Body of pancreas (tissue), 4 donors: ENCODE data around the gene CUEDC1. TPM values are rescaled to one million over a fixed set of nuclear protein-coding genes. Genes with fewer than 3 reads are reported as not detected.

Source experiments
- ATAC-seq: fragments of 150-250 bp; one replicate; pipeline ENCODE4 v1.9.1; 2016
- DNase-seq, 4 donors: peaks; one replicate each; pipeline ENCODE4 v3.0.0-alpha.2; 2019
- H3K27ac ChIP-seq, 4 donors: fragments of 200-600 bp; sonication (generic); 1 replicate in 3 of 4; 2 replicates in 1 of 4; pipeline versions ENCODE4 v1.5.1 to v1.6.1; 2016 to 2019; ENCODE audit warnings: mild to moderate bottlenecking in 1 of 4, mixed read lengths in 1 of 4, moderate library complexity in 1 of 4
- H3K27me3 ChIP-seq, 2 donors: fragments of 200-600 bp; sonication (generic); one replicate each; pipeline ENCODE4 v1.6.0; 2016; ENCODE audit warnings: mild to moderate bottlenecking in 1 of 2
- H3K36me3 ChIP-seq, 2 donors: fragments of 200-600 bp; sonication (generic); replicated peaks in 1 of 2; 2 replicates each; pipeline ENCODE4 v1.5.1; 2016; ENCODE audit warnings: low read depth in 2 of 2; ENCODE audit not compliant: insufficient read depth in 1 of 2
- H3K4me1 ChIP-seq: fragments of 200-600 bp; sonication (generic); one replicate; pipeline ENCODE4 v1.6.0; 2016
- H3K4me3 ChIP-seq, 2 donors: fragments of 200-600 bp; sonication (generic); 1 replicate in 1 of 2; 2 replicates in 1 of 2; pipeline ENCODE4 v1.5.1; 2016 to 2019
- H3K9me3 ChIP-seq, 3 donors: fragments of 200-600 bp; sonication (generic); 1 replicate in 2 of 3; 2 replicates in 1 of 3; pipeline ENCODE4 v1.5.1; 2016
- POLR2A ChIP-seq, 3 donors: fragments of 450-650 bp; IDR thresholded peaks; one replicate each; pipeline ENCODE4 v1.6.1; 2016; ENCODE audit warnings: antibody characterized with exemption in 3 of 3, mild to moderate bottlenecking in 2 of 3
- WGBS, 2 donors: methylation state at CpG; one replicate each; pipeline ENCODE4 v1.1.5; 2017; 5-methylcytosine and 5-hydroxymethylcytosine counted together
- intact Hi-C: fragments of 100-400 bp; cut with DNase I; formaldehyde crosslinking; loops from one replicate; pipeline ENCODE4 v1.15.1; 2023
- total RNA-seq, 2 donors: library from RNA; depleted of rRNA; stranded (reverse); fragments of >200 nt; gene quantifications; one replicate each; pipeline ENCODE4 v1.1.0, GENCODE V29; 2016
- TF ChIP-seq, protein P1 (sequence below), 7 experiments: fragments of 450-650 bp in 4 of 7; fragments of 200-600 bp in 3 of 7; sonication (generic) in 3 of 7; IDR thresholded peaks; one replicate each; pipeline ENCODE4 v1.5.1; 2016 to 2019; ENCODE audit warnings: antibody characterized with exemption in 7 of 7

Gene CUEDC1
- total RNA-seq, 2 donors from 2014 or later: 35.8 to 48.1 TPM

- Histone ChIP-seq H3K36me3 (peaks cover 7 to 17% of the 10 kb centered on the region in 2 donors), H3K27ac (no peak overlapping the region), H3K4me1 (peaks cover 17% of the 10 kb centered on the region), H3K4me3 (no peak overlapping the region), H3K27me3 (no peaks in the 10 kb centered on the region), H3K9me3 (no peaks in the 10 kb centered on the region)
- TF ChIP-seq, protein P1, sequence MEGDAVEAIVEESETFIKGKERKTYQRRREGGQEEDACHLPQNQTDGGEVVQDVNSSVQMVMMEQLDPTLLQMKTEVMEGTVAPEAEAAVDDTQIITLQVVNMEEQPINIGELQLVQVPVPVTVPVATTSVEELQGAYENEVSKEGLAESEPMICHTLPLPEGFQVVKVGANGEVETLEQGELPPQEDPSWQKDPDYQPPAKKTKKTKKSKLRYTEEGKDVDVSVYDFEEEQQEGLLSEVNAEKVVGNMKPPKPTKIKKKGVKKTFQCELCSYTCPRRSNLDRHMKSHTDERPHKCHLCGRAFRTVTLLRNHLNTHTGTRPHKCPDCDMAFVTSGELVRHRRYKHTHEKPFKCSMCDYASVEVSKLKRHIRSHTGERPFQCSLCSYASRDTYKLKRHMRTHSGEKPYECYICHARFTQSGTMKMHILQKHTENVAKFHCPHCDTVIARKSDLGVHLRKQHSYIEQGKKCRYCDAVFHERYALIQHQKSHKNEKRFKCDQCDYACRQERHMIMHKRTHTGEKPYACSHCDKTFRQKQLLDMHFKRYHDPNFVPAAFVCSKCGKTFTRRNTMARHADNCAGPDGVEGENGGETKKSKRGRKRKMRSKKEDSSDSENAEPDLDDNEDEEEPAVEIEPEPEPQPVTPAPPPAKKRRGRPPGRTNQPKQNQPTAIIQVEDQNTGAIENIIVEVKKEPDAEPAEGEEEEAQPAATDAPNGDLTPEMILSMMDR (IDR thresholded peaks at IDR 0.05): no peak
- TF ChIP-seq POLR2A (IDR thresholded peaks at IDR 0.05): no peak
- intact Hi-C loops: loop anchor here (10.0 kb wide), 2 partner anchors 591 to 711 kb away; no protein-coding TSS in a partner anchor
- 98 to 100% methylated on average over 2 of the region's 2 CpGs for WGBS, 2 donors
- DNase-seq (no peak), ATAC-seq (no peak)
Observed at GRCh38 chr17:57835333-57835900, 119.8 kb downstream of the CUEDC1 start.

DNA sequence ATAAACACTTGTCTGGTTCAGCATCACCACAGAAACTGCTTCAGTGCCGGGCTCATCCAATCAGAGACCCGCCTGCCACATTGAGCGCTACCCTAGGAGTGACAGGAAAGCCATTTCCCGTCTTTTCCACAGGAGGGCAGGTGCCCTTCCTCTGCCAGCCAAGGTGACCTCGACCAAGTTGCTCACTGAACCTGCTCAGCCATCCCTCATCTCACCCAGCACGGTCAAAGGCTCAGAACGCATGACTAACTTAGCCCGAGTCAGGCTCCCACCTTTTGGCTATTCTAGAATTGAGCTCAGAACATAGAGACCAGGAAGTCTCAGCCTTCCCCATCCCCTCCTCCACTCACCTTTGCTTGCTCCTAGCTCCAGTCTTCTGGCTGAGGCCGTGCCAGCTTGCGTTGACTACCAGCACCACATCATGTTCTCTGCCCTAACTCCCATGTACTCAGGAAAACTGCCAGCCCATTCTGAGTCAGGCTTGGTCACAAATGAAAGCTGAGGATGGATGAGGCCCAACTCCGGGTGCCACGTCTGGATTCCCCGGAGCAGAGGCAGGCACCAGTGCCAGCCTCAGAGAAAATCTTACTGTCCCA is 121.0 kb downstream of the CUEDC1 start:
- TF ChIP-seq POLR2A (IDR thresholded peaks at IDR 0.05): no peak
- TF ChIP-seq, protein P1 (IDR thresholded peaks at IDR 0.05): peak in 5 of 7 experiments; percentile 9 to 53 (median 46)
- Histone ChIP-seq H3K4me3 (no peak overlapping the region), H3K9me3 (no peaks in the 10 kb centered on the region), H3K36me3 (peaks cover 4 to 10% of the 10 kb centered on the region in 2 donors), H3K27ac (peak overlapping the region in 2 of 4 donors; percentile 32 to 71), H3K27me3 (no peaks in the 10 kb centered on the region), H3K4me1 (peaks cover 17% of the 10 kb centered on the region)
- peak; percentile 38 to 92 (median 60) for DNase-seq
- 32 to 51% methylated on average over 13 of the region's 13 CpGs for WGBS, 2 donors
- ATAC-seq: peak; percentile 63
- intact Hi-C loops: loop anchor here (10.0 kb wide), 2 partner anchors 589 to 709 kb away; no protein-coding TSS in a partner anchor

GRCh38 chr17:57833179-57833939 is 121.9 kb downstream of the CUEDC1 start:
- H3K9me3 ChIP-seq: no peaks in the 10 kb centered on the region
- WGBS, 2 donors: 13 to 16% methylated on average over 13 of the region's 13 CpGs
- peak overlapping the region in 1 of 4 donors; percentile 13 for H3K27ac ChIP-seq
- H3K27me3 ChIP-seq: no peaks in the 10 kb centered on the region
- H3K4me1 ChIP-seq: peaks cover 17% of the 10 kb centered on the region
- intact Hi-C loops: loop anchor here (10.0 kb wide), 2 partner anchors 589 to 709 kb away; no protein-coding TSS in a partner anchor
- DNase-seq (peak; percentile 71 to 78 (median 73)), ATAC-seq (peak; percentile 78)
- no peak overlapping the region for H3K4me3 ChIP-seq
- peaks cover 0 to 2% of the 10 kb centered on the region in 2 donors for H3K36me3 ChIP-seq
- TF ChIP-seq POLR2A (IDR thresholded peaks at IDR 0.05): no peak
- TF ChIP-seq, protein P1 (IDR thresholded peaks at IDR 0.05): peak; percentile 82 to 94 (median 87)

DNA sequence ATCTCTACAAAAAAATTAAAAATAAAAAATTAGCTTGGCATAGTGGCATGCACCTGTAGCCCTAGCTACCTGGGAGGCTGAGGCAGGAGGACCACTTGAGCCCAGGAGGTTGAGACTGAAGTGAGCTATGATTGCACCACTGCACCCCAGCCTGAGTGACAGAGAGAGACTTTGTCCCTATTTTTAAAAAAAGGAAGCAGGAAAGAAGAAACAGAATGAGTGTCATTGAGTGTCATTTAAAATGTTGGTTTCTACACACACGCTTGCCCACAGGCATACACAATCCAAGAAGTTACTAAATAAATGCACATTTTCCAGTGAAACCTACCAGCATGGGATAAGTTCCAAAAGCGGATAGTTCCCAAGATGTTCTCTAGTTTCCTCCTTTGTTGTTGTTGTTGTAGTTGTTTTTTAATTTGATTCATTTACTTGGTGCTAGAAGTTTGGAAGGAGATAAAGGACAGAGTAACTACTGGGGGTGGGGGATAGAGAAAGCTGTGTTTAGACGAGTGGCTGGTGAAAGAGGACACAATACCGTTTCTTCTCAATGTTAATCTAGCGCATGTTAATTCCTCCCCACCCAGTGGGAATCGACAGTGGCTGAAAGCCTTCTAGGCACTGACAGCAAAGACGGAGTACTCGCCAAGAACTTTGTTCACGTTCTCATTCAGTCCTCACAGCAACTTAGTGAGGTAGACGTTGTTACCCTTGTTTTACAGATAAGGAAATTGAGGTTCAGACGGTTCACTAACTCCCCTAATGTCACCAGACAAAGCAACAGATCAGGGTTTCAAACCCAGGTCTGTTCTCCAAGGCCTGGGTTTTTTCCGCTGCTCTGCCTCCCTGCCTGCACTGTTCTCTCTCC is 122.7 kb downstream of the CUEDC1 start:
- no peak for DNase-seq
- no peaks in the 10 kb centered on the region for H3K36me3 ChIP-seq
- intact Hi-C loops: loop anchor here (10.0 kb wide), 2 partner anchors 588 to 708 kb away; no protein-coding TSS in a partner anchor
- no peaks in the 10 kb centered on the region for H3K27me3 ChIP-seq
- TF ChIP-seq, protein P1 (IDR thresholded peaks at IDR 0.05): no peak
- TF ChIP-seq POLR2A (IDR thresholded peaks at IDR 0.05): no peak
- H3K27ac ChIP-seq: peak overlapping the region in 1 of 4 donors; percentile 13
- no peaks in the 10 kb centered on the region for H3K9me3 ChIP-seq
- H3K4me1 ChIP-seq: peaks cover 17% of the 10 kb centered on the region
- H3K4me3 ChIP-seq: no peak overlapping the region
- WGBS, 2 donors: 54 to 59% methylated on average over 12 of the region's 12 CpGs
- ATAC-seq: no peak
